ENCODE results near the gene TMEM132D.

TMEM132D gene

DNA sequence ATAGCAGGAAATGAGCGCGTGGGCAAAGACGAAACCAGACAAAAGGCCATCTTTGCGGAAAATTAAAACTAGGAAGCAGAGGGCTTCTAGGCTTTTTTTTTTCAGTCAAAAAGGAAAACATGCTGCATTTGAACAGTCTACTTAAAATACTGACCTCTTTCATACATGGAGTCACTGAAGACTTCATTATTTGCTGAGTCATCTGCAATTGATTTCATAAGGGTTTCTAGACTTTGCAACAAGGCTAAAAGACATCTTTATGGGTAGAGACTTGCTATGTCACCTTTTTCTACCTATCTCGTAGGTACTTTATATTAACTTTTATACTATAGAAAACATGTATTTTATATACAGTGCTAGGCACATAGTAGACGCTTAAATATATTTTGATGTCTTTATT, 238.4 kb downstream of the TMEM132D start:
- DNase-seq (ENCODE audit: low read depth, low spot score): no peak

GRCh38 chr12:129662234-129662633, 241.6 kb downstream of the TMEM132D start:
- no peak for DNase-seq (ENCODE audit: low read depth, low spot score)

- DNase-seq (ENCODE audit: low read depth, low spot score): no peak
Observed at GRCh38 chr12:129660946-129661345, 242.9 kb downstream of the TMEM132D start.

GRCh38 chr12:129659961-129660622, 243.7 kb downstream of the TMEM132D start:
- DNase-seq (ENCODE audit: low read depth, low spot score): peak; percentile 45

GRCh38 chr12:129657179-129657578, 246.6 kb downstream of the TMEM132D start:
- no peak for DNase-seq (ENCODE audit: low read depth, low spot score)

GRCh38 chr12:129651951-129652350, 251.9 kb downstream of the TMEM132D start:
- DNase-seq (ENCODE audit: low read depth, low spot score): no peak

DNA sequence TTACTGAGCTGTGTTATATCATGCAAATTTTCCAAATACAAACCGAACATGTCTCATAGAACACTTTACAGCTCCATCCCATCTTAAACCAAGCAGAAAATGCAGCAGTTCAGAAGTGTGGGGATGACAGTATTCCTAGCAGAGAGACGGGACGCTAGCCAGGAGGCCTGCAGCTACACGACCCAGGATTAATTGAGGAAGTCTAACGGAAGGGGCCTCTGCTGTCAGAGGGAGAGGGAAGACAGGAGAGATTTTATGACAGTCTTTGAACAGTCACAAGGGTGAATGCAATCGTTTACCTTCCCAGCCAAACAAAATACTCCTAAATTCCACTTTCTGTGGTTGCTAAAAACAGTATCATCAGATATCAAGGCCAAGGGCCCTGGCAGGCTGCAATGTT, 261.9 kb downstream of the TMEM132D start:
- DNase-seq (ENCODE audit: low read depth, low spot score): no peak

DNA sequence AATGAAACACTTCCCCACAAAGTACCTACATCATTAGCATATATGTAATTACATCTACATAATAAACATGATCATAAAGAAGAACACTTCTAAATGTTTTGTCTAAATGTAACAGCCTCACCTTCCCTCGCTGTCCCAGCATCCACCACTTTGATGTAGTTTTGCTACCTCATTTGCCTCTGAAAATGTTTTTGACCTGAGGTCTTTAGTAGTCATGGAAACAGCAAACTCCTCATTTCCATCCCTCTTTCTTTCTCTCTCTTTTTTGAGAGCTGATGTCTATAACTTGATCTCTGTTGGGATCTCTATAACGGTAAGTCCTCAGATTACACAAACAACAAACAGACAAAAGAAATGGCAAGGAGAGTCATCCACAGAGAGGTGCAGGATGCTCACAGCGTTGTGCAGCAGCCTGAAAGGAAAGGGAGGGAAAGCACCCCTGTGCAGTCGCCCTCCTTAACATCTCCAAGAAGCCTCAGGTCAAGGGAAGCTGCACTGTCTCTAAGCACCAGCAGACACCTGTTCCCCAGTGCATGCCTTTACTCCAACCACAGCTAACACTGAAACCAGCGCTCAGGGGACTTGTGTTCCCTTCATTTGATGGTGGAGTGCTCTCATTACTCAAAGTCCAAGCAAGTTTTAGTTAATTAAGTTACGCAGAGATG, 268.7 kb downstream of the TMEM132D start:
- DNase-seq (ENCODE audit: low read depth, low spot score): no peak

GRCh38 chr12:129631316-129631715, 272.5 kb downstream of the TMEM132D start:
- DNase-seq (ENCODE audit: low read depth, low spot score): no peak

DNA sequence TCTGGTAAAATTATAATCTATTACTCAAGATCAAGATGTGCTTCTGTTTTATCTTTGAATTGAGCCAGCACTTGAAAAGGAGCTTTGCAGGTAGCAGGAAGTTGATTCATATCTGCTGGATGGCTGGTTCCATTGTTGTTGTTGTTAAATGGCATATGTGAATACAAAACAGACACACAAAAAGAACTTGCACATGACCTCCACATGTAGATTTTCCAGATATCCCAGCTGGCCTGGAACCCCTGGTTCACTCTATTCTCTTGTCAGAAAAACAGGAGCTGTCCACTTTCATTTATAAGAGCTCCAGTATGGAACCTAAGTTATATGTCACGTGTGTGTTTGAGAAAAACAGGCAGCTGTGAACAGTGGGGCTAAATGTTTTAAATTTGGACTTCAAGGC, 273.9 kb downstream of the TMEM132D start:
- DNase-seq (ENCODE audit: low read depth, low spot score): no peak

DNA sequence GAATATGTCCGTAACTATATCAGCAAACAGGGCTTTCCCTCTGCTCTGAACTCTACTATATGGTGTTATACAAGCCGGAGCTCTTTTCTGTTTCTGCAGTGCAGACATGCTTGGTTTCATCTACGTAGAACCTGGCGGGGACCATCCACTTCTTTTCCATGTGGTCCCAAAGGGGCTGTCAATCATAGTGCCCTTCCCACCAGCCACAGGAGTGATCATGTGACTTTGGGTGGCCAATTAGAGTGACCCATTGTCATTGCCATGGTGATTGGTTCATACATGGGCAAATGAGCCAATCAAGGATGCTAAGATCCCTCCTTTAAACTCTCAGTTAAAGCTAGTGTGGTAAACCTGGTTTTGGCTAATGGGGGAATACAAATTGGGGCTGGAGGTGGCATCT, 281.3 kb downstream of the TMEM132D start:
- no peak for DNase-seq (ENCODE audit: low read depth, low spot score)

- DNase-seq (ENCODE audit: low read depth, low spot score): no peak
Observed at GRCh38 chr12:129619271-129619670, 284.6 kb downstream of the TMEM132D start.

DNA sequence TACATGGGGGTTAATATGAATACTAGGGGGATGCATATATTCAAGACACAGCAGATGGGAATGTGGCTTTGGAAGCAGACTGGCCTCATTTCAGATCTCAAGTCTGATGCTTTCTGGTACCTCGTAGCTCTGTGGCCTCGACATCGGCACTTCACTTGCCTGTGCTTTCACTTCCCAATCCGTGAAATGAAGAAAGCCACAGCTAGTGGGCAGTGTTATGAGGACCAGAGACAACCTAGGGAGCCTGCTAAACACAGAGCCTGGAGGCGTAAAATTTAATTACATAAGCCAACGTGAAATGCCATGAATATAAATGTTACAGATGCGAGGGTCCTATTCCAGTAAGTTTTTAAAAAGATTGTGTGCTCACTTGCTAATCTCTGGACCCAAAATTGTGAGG, 286.0 kb downstream of the TMEM132D start:
- no peak for DNase-seq (ENCODE audit: low read depth, low spot score)

DNA sequence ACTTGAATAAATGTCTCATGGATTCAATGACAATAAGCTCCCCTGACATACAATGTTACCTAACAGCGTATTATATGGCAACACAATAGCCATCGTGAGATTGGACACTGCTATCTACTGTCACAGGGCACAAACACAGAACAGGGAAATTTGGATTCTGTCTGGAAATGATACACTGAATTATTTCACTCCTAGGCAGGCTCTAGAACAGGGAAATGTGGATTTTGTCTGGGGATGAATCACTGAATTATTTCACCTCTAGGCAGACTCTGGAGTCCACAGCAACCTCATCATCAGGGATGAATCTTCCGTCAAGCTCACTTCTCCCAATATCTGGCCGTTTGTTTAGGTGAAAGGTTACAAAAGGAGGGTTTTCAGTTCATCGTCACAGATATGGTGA, 288.8 kb downstream of the TMEM132D start:
- no peak for DNase-seq (ENCODE audit: low read depth, low spot score)

- no peak for DNase-seq (ENCODE audit: low read depth, low spot score)
Observed at GRCh38 chr12:129614221-129614885, 289.5 kb downstream of the TMEM132D start.

GRCh38 chr12:129613314-129613713, 290.5 kb downstream of the TMEM132D start:
- no peak for DNase-seq (ENCODE audit: low read depth, low spot score)

GRCh38 chr12:129610601-129611120, 293.2 kb downstream of the TMEM132D start:
- no peak for DNase-seq (ENCODE audit: low read depth, low spot score)

DNA sequence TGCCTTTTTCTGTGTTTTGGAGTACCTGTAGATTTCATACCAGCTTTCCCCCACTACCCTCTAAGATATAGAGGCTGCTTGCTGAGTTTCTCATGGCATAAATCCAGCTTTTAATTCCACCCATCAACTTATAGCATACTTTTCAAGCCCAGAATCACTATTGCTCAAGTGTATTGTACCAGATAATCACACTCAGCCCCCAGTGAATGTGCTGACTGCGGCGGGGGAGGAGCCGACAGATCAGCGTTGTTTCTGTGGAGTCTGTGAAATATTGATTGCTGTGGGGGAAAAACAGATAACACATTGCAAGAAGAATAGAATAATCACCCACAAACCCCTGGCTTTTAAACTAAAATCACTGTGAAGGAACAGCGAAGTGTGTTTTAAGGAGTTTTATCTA, 296.1 kb downstream of the TMEM132D start:
- DNase-seq (ENCODE audit: low read depth, low spot score): no peak

GRCh38 chr12:129607301-129607700, 296.5 kb downstream of the TMEM132D start:
- DNase-seq (ENCODE audit: low read depth, low spot score): peak; percentile 38

DNA sequence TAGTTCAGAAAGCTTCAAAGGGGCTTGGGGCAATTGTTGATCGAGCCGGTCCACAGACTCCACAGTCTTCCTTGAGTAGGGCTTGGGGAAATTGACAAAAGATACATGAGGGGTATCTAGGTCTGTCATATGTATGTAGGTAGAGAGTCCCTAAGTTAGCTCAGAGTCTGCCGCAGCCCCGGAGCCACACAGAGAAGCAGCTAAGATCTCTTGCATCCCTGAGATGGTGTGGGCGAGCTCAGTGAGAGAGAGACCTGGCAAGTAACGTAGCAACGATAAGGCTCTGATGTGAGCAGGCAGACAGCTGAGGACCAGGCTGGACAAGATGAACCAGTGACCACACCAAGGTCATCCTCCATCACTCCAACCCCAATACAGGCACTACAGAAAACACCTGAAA, 297.6 kb downstream of the TMEM132D start:
- no peak for DNase-seq (ENCODE audit: low read depth, low spot score)

GRCh38 chr12:129605666-129606065, 298.2 kb downstream of the TMEM132D start:
- no peak for DNase-seq (ENCODE audit: low read depth, low spot score)

- no peak for DNase-seq (ENCODE audit: low read depth, low spot score)
Observed at GRCh38 chr12:129604506-129604905, 299.3 kb downstream of the TMEM132D start.

DNA sequence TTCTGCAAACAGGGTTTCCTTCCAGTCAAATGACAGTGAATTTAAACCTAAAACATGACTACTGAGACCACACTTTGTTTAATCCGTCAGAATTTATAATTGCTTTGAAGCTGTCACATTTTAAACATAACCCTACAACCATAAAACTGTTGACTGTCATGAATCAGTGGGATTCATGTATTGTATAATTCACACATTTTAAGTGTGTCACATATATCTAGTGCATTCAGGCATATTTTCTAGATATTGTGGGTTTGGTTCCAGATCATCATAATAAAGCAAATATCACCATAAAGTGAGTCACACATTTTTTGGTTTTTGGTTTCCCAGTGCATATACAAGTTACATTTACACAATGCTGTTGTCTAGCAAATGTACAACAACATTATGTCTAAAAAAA, 304.4 kb downstream of the TMEM132D start:
- no peak for DNase-seq (ENCODE audit: low read depth, low spot score)

Data from ELF-1 (cell line).